GF-D8 (cell line): ENCODE data around the gene CHRM2.

Experiments used
- DNase-seq: peaks from one replicate; lab custom pipeline; 2025; lab: John Stamatoyannopoulos, UW

The CHRM2 gene

GRCh38 chr7:136958016-136958415, 89.6 kb downstream of the CHRM2 start:
- no peak for DNase-seq

GRCh38 chr7:136964347-136964746, 95.9 kb downstream of the CHRM2 start:
- no peak for DNase-seq

- DNase-seq = no peak
Observed at GRCh38 chr7:136966825-136967224, 98.4 kb downstream of the CHRM2 start.

GRCh38 chr7:136969761-136970160, 101.3 kb downstream of the CHRM2 start:
- no peak for DNase-seq

GRCh38 chr7:136971776-136972175, 103.3 kb downstream of the CHRM2 start:
- DNase-seq = no peak

GRCh38 chr7:136976504-136977251, 108.2 kb downstream of the CHRM2 start:
- DNase-seq = no peak

GRCh38 chr7:136993377-136993776, 124.9 kb downstream of the CHRM2 start:
- DNase-seq = no peak

GRCh38 chr7:136997735-136998134, 129.3 kb downstream of the CHRM2 start:
- no peak for DNase-seq

- no peak for DNase-seq
Observed at GRCh38 chr7:136998495-136998894, 130.0 kb downstream of the CHRM2 start.

- no peak for DNase-seq
Observed at GRCh38 chr7:137000621-137001020, 132.2 kb downstream of the CHRM2 start.

- DNase-seq = no peak
Observed at GRCh38 chr7:137001041-137001440, 132.6 kb downstream of the CHRM2 start.

GRCh38 chr7:137001478-137001877, 133.0 kb downstream of the CHRM2 start:
- no peak for DNase-seq

- DNase-seq = no peak
Observed at GRCh38 chr7:137003086-137003485, 134.6 kb downstream of the CHRM2 start.

GRCh38 chr7:137003566-137003965, 135.1 kb downstream of the CHRM2 start:
- no peak for DNase-seq

- DNase-seq = no peak
Observed at GRCh38 chr7:137005873-137006272, 137.4 kb downstream of the CHRM2 start.

GRCh38 chr7:137006293-137006692, 137.8 kb downstream of the CHRM2 start:
- no peak for DNase-seq

- no peak for DNase-seq
Observed at GRCh38 chr7:137007001-137007694, 138.7 kb downstream of the CHRM2 start.

- no peak for DNase-seq
Observed at GRCh38 chr7:137009404-137009803, 141.0 kb downstream of the CHRM2 start.

GRCh38 chr7:137015015-137015414, 146.6 kb downstream of the CHRM2 start:
- DNase-seq = no peak

- DNase-seq = no peak
Observed at GRCh38 chr7:137017221-137017620, 148.8 kb downstream of the CHRM2 start.

GRCh38 chr7:137018468-137018867, 150.0 kb downstream of the CHRM2 start:
- no peak for DNase-seq

GRCh38 chr7:137020351-137020750, 151.9 kb downstream of the CHRM2 start:
- no peak for DNase-seq

- DNase-seq = no peak
Observed at GRCh38 chr7:137025469-137026175, 157.2 kb downstream of the CHRM2 start.
